K562 (cell line): ENCODE measurements around the gene CFD. TPM values are rescaled to one million over a fixed set of nuclear protein-coding genes. Genes with fewer than 3 reads are reported as not detected.

Source experiments
- BCOR ChIP-seq: fragments of 450-650 bp; IDR thresholded peaks from 2 replicates; pipeline ENCODE4 v1.6.1; 2016
- CHD1 ChIP-seq: fragments of 200-600 bp; sonication (generic); IDR thresholded peaks from one replicate; pipeline ENCODE4 v1.6.1; 2012; ENCODE audit warnings: mild to moderate bottlenecking, moderate library complexity, low read length, inconsistent platforms
- E2F3 ChIP-seq: fragments of 250-450 bp; sonication (Bioruptor Pico); IDR thresholded peaks from 2 replicates; pipeline ENCODE4 v1.4.0; 2020; ENCODE audit warnings: mild to moderate bottlenecking
- ETV1 ChIP-seq: fragments of 450-650 bp; conservative IDR thresholded peaks from 2 replicates; pipeline ENCODE4 v1.6.1; 2016; ENCODE audit warnings: missing genetic modification characterization, control low read depth, low read depth, missing compliant biosample characterization
- ETV5 ChIP-seq: sonication (generic); formaldehyde crosslinking; IDR thresholded peaks from 2 replicates; pipeline ENCODE4 v1.4.0; 2020; ENCODE audit warnings: low read depth, mild to moderate bottlenecking, missing genetic modification reagents
- HMG20A ChIP-seq: fragments of 450-650 bp; formaldehyde crosslinking; conservative IDR thresholded peaks from 2 replicates; pipeline ENCODE4 v1.4.0; 2020; ENCODE audit warnings: mild to moderate bottlenecking, mixed read lengths
- NONO ChIP-seq, 2 experiments: fragments of 200-400 bp in 1 of 2; fragments of 450-650 bp in 1 of 2; formaldehyde crosslinking in 1 of 2; IDR thresholded peaks; 2 replicates each; pipeline ENCODE4 v1.6.1; 2017; ENCODE audit warnings: low read depth in 2 of 2, mild to moderate bottlenecking in 2 of 2, moderate library complexity in 2 of 2, low read length in 1 of 2
- POLR2A ChIP-seq: fragments of 450-650 bp; conservative IDR thresholded peaks from 2 replicates; pipeline ENCODE4 v1.6.1; 2016
- POLR2G ChIP-seq: fragments of 200-400 bp; formaldehyde crosslinking; IDR thresholded peaks from 2 replicates; pipeline ENCODE4 v1.6.1; 2017; ENCODE audit warnings: low read depth, mild to moderate bottlenecking, antibody characterized with exemption, low read length, moderate library complexity
- PTTG1 ChIP-seq: fragments of 450-650 bp; IDR thresholded peaks from 2 replicates; pipeline ENCODE4 v1.6.1; 2016; ENCODE audit warnings: low read depth, mild to moderate bottlenecking, missing genetic modification characterization, missing compliant biosample characterization
- RBM14 ChIP-seq: fragments of 200-400 bp; formaldehyde crosslinking; IDR thresholded peaks from 2 replicates; pipeline ENCODE4 v1.6.1; 2018; ENCODE audit warnings: low read depth, mild to moderate bottlenecking, low read length, moderate library complexity, borderline replicate concordance; ENCODE audit not compliant: insufficient read depth
- RBM22 ChIP-seq: fragments of 200-400 bp; formaldehyde crosslinking; IDR thresholded peaks from 2 replicates; pipeline ENCODE4 v1.6.1; 2018; ENCODE audit warnings: low read length, low read depth; ENCODE audit not compliant: poor library complexity, severe bottlenecking
- ZBTB17 ChIP-seq: fragments of 450-650 bp; formaldehyde crosslinking; IDR thresholded peaks from 2 replicates; pipeline ENCODE4 v1.4.0; 2020; ENCODE audit warnings: mild to moderate bottlenecking
- polyA plus RNA-seq, 8 experiments: library from polyadenylated mRNA; depleted of rRNA in 4 of 8; stranded (reverse) in 5 of 8; unstranded in 3 of 8; fragments of >200 nt; fragmentation: Nextera tagmentation in 2 of 8; fragmentation: Illumina TruSeq in 1 of 8; extraction: Ambion mirVana in 2 of 8; extraction: Trizol in 1 of 8; gene quantifications; 2 replicates each; pipeline versions ENCODE4 v1.2.1 to v1.2.3, GENCODE V29; 2011 to 2014; ENCODE audit warnings: inconsistent platforms in 1 of 8, missing spikeins in 1 of 8
- total RNA-seq, 7 experiments: library from RNA; depleted of rRNA in 6 of 7; stranded (reverse); fragments of >200 nt in 6 of 7; fragmentation: Illumina TruSeq in 2 of 7; extraction: Trizol in 2 of 7; gene quantifications; 2 replicates each; pipeline versions ENCODE4 v1.2.1 to v1.2.3, GENCODE V29; 2011 to 2021; ENCODE audit warnings: low replicate concordance in 1 of 7
- TF ChIP-seq, protein P1 (sequence below): fragments of 250-450 bp; sonication (Bioruptor Pico); IDR thresholded peaks from 2 replicates; pipeline ENCODE4 v1.9.0; 2021; ENCODE audit warnings: mild to moderate bottlenecking, inconsistent platforms
- TF ChIP-seq, protein P2 (sequence below): fragments of 250-450 bp; sonication (Bioruptor Pico); IDR thresholded peaks from 2 replicates; pipeline ENCODE4 v1.8.0; 2021; ENCODE audit warnings: moderate library complexity, mild to moderate bottlenecking, inconsistent platforms
- TF ChIP-seq, protein P3 (sequence below): fragments of 450-650 bp; IDR thresholded peaks from 2 replicates; pipeline ENCODE4 v1.6.1; 2017; ENCODE audit warnings: antibody characterized with exemption, mild to moderate bottlenecking
- TF ChIP-seq, protein P4 (sequence below): sonication (generic); formaldehyde crosslinking; IDR thresholded peaks from 2 replicates; pipeline ENCODE4 v1.8.0; 2022; ENCODE audit warnings: missing genetic modification reagents, mild to moderate bottlenecking, moderate library complexity, borderline replicate concordance

Gene CFD
- total and polyA plus RNA-seq, 9 of the 15 experiments (the other 6 are each of a cell fraction or from before 2014, with no cell fraction given) = 0.52 to 59.4 (median 7.6) TPM

- TF ChIP-seq ETV1 (tag) (no peak; the same call in 1 of the 2 replicates), RBM22 (no peak), NONO (IDR thresholded peaks at IDR 0.05; ENCODE audit: low read depth in 2 of 2, low read length in 1 of 2) (0 out of 4 replicates have a peak, but pooled peaks of 1 of the 2 experiments have one; percentile 5), CHD1 (peak; percentile 76), RBM14 (peak; percentile 51; the same call in 1 of the 2 replicates), POLR2G (peak; percentile 83), ETV5 (CRISPR knock-in tag) (0 out of 2 replicates have a peak, but pooled peaks have one; percentile 30), E2F3 (CRISPR knock-in tag) (0 out of 2 replicates have a peak, but pooled peaks have one; percentile 41), PTTG1 (tag) (no peak), ZBTB17 (CRISPR knock-in tag) (peak; percentile 57; the same call in 1 of the 2 replicates), POLR2A (0 out of 2 replicates have a peak, but pooled peaks have one; percentile 36), HMG20A (CRISPR knock-in tag) (no peak), BCOR (peak; percentile 95)
- TF ChIP-seq, protein P1, sequence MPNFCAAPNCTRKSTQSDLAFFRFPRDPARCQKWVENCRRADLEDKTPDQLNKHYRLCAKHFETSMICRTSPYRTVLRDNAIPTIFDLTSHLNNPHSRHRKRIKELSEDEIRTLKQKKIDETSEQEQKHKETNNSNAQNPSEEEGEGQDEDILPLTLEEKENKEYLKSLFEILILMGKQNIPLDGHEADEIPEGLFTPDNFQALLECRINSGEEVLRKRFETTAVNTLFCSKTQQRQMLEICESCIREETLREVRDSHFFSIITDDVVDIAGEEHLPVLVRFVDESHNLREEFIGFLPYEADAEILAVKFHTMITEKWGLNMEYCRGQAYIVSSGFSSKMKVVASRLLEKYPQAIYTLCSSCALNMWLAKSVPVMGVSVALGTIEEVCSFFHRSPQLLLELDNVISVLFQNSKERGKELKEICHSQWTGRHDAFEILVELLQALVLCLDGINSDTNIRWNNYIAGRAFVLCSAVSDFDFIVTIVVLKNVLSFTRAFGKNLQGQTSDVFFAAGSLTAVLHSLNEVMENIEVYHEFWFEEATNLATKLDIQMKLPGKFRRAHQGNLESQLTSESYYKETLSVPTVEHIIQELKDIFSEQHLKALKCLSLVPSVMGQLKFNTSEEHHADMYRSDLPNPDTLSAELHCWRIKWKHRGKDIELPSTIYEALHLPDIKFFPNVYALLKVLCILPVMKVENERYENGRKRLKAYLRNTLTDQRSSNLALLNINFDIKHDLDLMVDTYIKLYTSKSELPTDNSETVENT = 0 out of 2 replicates have a peak, but pooled peaks have one; percentile 38
- TF ChIP-seq, protein P2, sequence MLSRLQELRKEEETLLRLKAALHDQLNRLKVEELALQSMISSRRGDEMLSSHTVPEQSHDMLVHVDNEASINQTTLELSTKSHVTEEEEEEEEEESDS (CRISPR knock-in tag) = no peak
- TF ChIP-seq, protein P3, sequence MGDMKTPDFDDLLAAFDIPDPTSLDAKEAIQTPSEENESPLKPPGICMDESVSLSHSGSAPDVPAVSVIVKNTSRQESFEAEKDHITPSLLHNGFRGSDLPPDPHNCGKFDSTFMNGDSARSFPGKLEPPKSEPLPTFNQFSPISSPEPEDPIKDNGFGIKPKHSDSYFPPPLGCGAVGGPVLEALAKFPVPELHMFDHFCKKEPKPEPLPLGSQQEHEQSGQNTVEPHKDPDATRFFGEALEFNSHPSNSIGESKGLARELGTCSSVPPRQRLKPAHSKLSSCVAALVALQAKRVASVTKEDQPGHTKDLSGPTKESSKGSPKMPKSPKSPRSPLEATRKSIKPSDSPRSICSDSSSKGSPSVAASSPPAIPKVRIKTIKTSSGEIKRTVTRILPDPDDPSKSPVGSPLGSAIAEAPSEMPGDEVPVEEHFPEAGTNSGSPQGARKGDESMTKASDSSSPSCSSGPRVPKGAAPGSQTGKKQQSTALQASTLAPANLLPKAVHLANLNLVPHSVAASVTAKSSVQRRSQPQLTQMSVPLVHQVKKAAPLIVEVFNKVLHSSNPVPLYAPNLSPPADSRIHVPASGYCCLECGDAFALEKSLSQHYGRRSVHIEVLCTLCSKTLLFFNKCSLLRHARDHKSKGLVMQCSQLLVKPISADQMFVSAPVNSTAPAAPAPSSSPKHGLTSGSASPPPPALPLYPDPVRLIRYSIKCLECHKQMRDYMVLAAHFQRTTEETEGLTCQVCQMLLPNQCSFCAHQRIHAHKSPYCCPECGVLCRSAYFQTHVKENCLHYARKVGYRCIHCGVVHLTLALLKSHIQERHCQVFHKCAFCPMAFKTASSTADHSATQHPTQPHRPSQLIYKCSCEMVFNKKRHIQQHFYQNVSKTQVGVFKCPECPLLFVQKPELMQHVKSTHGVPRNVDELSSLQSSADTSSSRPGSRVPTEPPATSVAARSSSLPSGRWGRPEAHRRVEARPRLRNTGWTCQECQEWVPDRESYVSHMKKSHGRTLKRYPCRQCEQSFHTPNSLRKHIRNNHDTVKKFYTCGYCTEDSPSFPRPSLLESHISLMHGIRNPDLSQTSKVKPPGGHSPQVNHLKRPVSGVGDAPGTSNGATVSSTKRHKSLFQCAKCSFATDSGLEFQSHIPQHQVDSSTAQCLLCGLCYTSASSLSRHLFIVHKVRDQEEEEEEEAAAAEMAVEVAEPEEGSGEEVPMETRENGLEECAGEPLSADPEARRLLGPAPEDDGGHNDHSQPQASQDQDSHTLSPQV = peak; percentile 63; the same call in 1 of the 2 replicates
- TF ChIP-seq, protein P4, sequence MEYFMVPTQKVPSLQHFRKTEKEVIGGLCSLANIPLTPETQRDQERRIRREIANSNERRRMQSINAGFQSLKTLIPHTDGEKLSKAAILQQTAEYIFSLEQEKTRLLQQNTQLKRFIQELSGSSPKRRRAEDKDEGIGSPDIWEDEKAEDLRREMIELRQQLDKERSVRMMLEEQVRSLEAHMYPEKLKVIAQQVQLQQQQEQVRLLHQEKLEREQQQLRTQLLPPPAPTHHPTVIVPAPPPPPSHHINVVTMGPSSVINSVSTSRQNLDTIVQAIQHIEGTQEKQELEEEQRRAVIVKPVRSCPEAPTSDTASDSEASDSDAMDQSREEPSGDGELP (CRISPR knock-in tag) = peak; percentile 54
Measured at GRCh38 chr19:911197-912033, 52.0 kb downstream of the CFD start (continued).
